ENCODE measurements around the gene FUT7. TPM values are rescaled to one million over a fixed set of nuclear protein-coding genes. Genes with fewer than 3 reads are reported as not detected.
A peak's percentile ranks its signal among the peaks of the same experiment; 100 is the strongest.

The FUT7 gene
- total and polyA plus RNA-seq, 2 donors from 2014 or later = 0.60 TPM; not detected in 1

DNA sequence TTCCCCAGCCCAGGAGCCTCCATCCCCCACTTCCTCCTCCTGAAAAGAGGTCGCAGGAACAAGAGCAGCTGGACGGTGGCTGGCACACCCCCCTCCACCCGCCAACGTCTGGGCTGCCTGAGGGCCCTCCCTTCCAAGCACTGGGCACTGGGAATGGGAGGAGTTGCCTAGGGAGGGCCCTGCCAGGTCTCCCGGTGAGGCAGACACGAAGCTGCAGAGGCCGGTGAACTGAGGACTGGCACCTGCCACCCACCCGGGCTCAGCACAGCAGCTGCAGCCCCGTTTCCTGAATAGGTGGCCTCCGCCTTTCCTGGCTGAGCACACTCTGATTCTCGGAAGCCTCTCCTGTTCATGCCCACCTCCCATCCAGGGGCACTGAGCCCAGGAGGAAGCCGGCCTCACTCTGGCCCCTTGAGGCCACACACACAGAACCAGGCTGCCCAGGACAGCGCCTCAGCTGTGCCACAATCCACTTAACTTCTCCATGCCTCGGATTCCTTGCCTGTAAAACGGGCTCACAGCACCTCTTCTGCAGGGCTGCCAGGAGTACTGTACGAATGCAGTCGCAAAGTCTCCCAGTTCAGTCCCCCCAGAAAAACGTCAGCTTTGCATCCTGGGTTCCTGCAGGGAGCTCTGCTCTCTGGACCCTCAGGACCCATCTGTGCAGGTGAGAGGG lies 12.8 kb upstream of the FUT7 start:
- TF ChIP-seq, protein P1, sequence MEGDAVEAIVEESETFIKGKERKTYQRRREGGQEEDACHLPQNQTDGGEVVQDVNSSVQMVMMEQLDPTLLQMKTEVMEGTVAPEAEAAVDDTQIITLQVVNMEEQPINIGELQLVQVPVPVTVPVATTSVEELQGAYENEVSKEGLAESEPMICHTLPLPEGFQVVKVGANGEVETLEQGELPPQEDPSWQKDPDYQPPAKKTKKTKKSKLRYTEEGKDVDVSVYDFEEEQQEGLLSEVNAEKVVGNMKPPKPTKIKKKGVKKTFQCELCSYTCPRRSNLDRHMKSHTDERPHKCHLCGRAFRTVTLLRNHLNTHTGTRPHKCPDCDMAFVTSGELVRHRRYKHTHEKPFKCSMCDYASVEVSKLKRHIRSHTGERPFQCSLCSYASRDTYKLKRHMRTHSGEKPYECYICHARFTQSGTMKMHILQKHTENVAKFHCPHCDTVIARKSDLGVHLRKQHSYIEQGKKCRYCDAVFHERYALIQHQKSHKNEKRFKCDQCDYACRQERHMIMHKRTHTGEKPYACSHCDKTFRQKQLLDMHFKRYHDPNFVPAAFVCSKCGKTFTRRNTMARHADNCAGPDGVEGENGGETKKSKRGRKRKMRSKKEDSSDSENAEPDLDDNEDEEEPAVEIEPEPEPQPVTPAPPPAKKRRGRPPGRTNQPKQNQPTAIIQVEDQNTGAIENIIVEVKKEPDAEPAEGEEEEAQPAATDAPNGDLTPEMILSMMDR (IDR thresholded peaks at IDR 0.05; ENCODE audit: borderline replicate concordance, extremely low read depth, insufficient read depth) = no peak
- Histone ChIP-seq H3K9me3 (ENCODE audit: control insufficient read depth in 2 of 3, insufficient read depth in 1 of 3, low read length in 3 of 3) (no peaks in the 10 kb centered on the region), H3K27me3 (ENCODE audit: control insufficient read depth, insufficient read depth, low read length) (peaks cover 22% of the 10 kb centered on the region), H3K9ac (ENCODE audit: low read length in 3 of 3) (peak overlapping the region in 1 of 3 donors; percentile 29), H3K4me3 (ENCODE audit: low read length in 3 of 3) (peak overlapping the region in 2 of 3 donors; percentile 43 to 48), H3K36me3 (ENCODE audit: control insufficient read depth in 2 of 3, insufficient read depth in 3 of 3, low read length in 3 of 3) (no peaks in the 10 kb centered on the region), H3K4me1 (ENCODE audit: control insufficient read depth in 2 of 3, insufficient read depth in 2 of 3, low read depth in 1 of 3, low read length in 3 of 3) (peaks cover 0 to 21% (median 0%) of the 10 kb centered on the region in 3 donors), H3K27ac (ENCODE audit: low read depth in 2 of 2, low read length in 2 of 2) (peak overlapping the region in 1 of 2 donors; percentile 65)
- intact Hi-C loops (cut with DNase I) = no loop called here
- DNase-seq (peak in 2 of 5 donors; percentile 52 to 89), FAIRE-seq (no peak)

DNA sequence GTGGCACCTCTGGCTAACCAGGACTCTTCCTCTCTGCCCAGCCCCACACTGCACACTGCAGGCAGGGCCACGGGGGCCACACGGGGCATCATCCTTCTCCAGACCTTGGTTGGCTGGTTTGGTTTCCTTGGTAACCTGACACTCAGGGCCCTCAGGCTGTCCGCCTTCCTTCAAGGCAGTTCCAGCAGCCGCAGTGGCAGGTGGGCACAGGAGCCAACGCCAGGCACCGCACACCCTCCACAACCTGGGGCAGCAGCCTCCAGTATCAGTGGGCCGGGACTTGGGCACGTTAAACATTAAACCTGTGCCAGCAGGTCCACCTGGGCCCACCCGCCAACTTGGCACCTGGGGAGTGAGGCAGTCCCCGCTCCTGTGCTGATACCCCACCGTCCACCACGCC lies 12.1 kb upstream of the FUT7 start:
- H3K4me1 ChIP-seq (ENCODE audit: control insufficient read depth in 2 of 3, insufficient read depth in 2 of 3, low read depth in 1 of 3, low read length in 3 of 3) = peaks cover 0 to 21% (median 0%) of the 10 kb centered on the region in 3 donors
- TF ChIP-seq, protein P1 (IDR thresholded peaks at IDR 0.05; ENCODE audit: borderline replicate concordance, extremely low read depth, insufficient read depth) = no peak
- intact Hi-C loops (cut with DNase I) = no loop called here
- peak in 1 of 5 donors; percentile 56 for DNase-seq
- no peaks in the 10 kb centered on the region for H3K36me3 ChIP-seq (ENCODE audit: control insufficient read depth in 2 of 3, insufficient read depth in 3 of 3, low read length in 3 of 3)
- H3K9me3 ChIP-seq (ENCODE audit: control insufficient read depth in 2 of 3, insufficient read depth in 1 of 3, low read length in 3 of 3) = no peaks in the 10 kb centered on the region
- FAIRE-seq = no peak
- H3K27ac ChIP-seq (ENCODE audit: low read depth in 2 of 2, low read length in 2 of 2) = peak overlapping the region; percentile 16 to 65
- peaks cover 16% of the 10 kb centered on the region for H3K27me3 ChIP-seq (ENCODE audit: control insufficient read depth, insufficient read depth, low read length)
- no peak overlapping the region for H3K4me3 ChIP-seq (ENCODE audit: low read length in 3 of 3)
- no peak overlapping the region for H3K9ac ChIP-seq (ENCODE audit: low read length in 3 of 3)

DNA sequence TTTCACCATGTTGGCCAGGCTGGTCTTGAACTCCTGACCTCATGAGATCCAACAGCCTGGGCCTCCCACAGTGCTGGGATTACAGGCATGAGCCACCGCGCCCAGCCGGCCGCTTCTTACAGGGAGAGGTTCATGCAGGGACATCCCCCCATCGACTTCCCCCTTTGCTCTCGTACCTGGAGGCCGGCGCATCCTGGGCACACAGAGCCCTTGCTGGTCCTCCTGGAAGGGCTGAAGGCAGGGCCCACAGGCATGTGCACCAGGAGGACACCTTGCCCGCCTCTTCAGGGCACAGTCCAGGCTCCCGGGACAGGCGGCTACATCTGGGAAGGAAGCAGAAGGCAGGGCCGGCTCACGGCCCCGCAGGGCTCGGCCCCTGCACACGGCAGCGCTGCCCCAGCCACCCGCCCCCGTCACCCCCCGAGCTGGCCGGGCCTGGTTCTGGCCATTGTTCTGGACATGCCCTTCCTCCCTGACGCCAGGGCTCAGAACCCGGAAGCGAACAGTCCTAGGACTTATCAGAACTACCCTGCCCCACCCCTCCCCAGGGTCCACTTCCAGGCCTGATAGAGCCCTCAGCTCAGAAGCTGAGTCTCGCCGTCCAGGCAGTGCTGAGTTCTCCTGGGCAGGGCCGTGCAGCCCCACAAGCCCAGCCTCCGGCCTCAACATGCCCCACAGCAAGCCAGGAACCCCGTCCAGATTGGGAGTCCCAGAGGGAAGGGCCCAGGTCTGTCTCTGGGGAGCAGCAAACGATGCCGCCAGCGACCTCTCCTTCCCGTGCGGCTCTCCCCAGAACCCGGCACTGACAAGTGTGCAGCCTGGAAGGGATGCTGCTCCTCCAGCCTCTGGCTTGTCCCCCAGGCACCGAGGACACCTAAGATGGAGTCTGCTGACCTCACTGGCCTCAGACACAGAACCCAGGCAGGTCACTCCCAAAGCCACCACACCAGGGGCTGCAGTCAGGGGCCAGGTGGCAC lies 11.2 kb upstream of the FUT7 start:
- Histone ChIP-seq H3K4me1 (ENCODE audit: control insufficient read depth in 2 of 3, insufficient read depth in 2 of 3, low read depth in 1 of 3, low read length in 3 of 3) (peaks cover 0 to 21% (median 0%) of the 10 kb centered on the region in 3 donors), H3K27ac (ENCODE audit: low read depth in 2 of 2, low read length in 2 of 2) (peak overlapping the region; percentile 16 to 65), H3K27me3 (ENCODE audit: control insufficient read depth, insufficient read depth, low read length) (peaks cover 12% of the 10 kb centered on the region), H3K36me3 (ENCODE audit: control insufficient read depth in 2 of 3, insufficient read depth in 3 of 3, low read length in 3 of 3) (no peaks in the 10 kb centered on the region), H3K9me3 (ENCODE audit: control insufficient read depth in 2 of 3, insufficient read depth in 1 of 3, low read length in 3 of 3) (no peaks in the 10 kb centered on the region), H3K4me3 (ENCODE audit: low read length in 3 of 3) (no peak overlapping the region), H3K9ac (ENCODE audit: low read length in 3 of 3) (no peak overlapping the region)
- TF ChIP-seq, protein P1 (IDR thresholded peaks at IDR 0.05; ENCODE audit: borderline replicate concordance, extremely low read depth, insufficient read depth) = no peak
- no peak for DNase-seq
- intact Hi-C loops (cut with DNase I) = no loop called here
- no peak for FAIRE-seq
